Measurements from ENCODE around the gene R3HDM1.

DNA sequence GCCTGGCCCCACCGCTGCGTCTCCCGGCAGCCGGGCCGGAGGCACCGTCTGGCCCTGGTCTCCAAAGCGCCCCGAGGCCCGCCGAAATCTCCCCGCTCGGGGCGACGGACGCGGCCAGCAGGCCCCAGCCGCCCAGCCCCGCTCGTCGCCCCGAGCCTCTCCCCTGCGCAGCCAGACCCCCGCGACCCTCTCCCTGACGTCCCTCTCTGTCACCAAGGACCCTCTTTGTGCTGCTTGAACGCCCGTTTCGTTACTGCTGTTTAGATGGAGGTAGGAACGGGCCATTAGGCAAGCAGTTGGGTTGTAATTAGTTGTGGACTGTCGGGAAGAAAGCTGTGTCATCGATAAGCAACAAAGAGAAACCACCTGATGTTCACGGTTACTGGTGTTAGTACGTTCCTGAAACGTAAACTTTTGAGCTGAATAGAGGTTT lies 211.1 kb downstream of the R3HDM1 start:
- TF ChIP-seq CTCF (IDR thresholded peaks at IDR 0.05), result no peak
- peak in 1 of 2 donors; percentile 9 for TF ChIP-seq POLR2A (IDR thresholded peaks at IDR 0.05)
